Left lung (tissue), 10 donors: Measurements from ENCODE around the gene LPAR1. TPM values are rescaled to one million over a fixed set of nuclear protein-coding genes. Genes with fewer than 3 reads are reported as not detected.

Experiments used
- ATAC-seq: fragments of 200-7000 bp; cut with Tn5 transposase; one replicate; pipeline ENCODE4 v1.9.1; 2020; ENCODE audit warnings: moderate library complexity
- DNase-seq, 4 donors: peaks; one replicate each; pipeline ENCODE4 v3.0.0-alpha.2; 2013 to 2020
- H3K27ac ChIP-seq, 2 donors: fragments of 200-600 bp; sonication (generic) in 1 of 2; one replicate each; pipeline versions ENCODE4 v1.5.0 to v1.8.0; 2020 to 2021
- H3K27me3 ChIP-seq, 2 donors: fragments of 200-600 bp; sonication (generic) in 1 of 2; one replicate each; pipeline versions ENCODE4 v1.5.0 to v1.8.0; 2020 to 2021
- H3K36me3 ChIP-seq, 2 donors: fragments of 200-600 bp; sonication (generic) in 1 of 2; one replicate each; pipeline versions ENCODE4 v1.5.0 to v1.8.0; 2020 to 2021
- H3K4me1 ChIP-seq, 2 donors: fragments of 200-600 bp; one replicate each; pipeline ENCODE4 v1.8.0; 2021
- H3K4me3 ChIP-seq, 2 donors: fragments of 200-600 bp; sonication (generic) in 1 of 2; one replicate each; pipeline versions ENCODE4 v1.5.0 to v1.8.0; 2020 to 2021; ENCODE audit warnings: mild to moderate bottlenecking in 1 of 2
- H3K9me3 ChIP-seq, 2 donors: fragments of 200-600 bp; sonication (generic) in 1 of 2; one replicate each; pipeline versions ENCODE4 v1.5.0 to v1.8.0; 2020 to 2021
- CTCF ChIP-seq, 2 donors: fragments of 200-600 bp; sonication (generic) in 1 of 2; IDR thresholded peaks; one replicate each; pipeline versions ENCODE4 v1.5.0 to v1.8.0; 2021; ENCODE audit warnings: antibody characterized with exemption in 2 of 2
- intact Hi-C, 2 donors: fragments of 100-400 bp; cut with DNase I; formaldehyde crosslinking; loops; one replicate each; pipeline versions ENCODE4 v1.11.2 to v1.14.2; 2022
- polyA plus RNA-seq, 6 donors: library from polyadenylated mRNA; unstranded; fragments of 120-200 nt; gene quantifications; one replicate each; pipeline ENCODE4 v1.2.1, GENCODE V29; 2013; ENCODE audit not compliant: insufficient read length in 6 of 6
- total RNA-seq, 2 donors: library from RNA; stranded (reverse); fragmentation: NEBNext Ultra II Directional; extraction: Animal tissue kit (Norgen Biotek cat#: 25700); gene quantifications; one replicate each; pipeline ENCODE4 v1.2.1, GENCODE V29; 2021
- donor health status: DM: no; HTN: yes; CAD: no.
- donor health status: DM: no; HTN: no; CAD: no.

The LPAR1 gene
- total and polyA plus RNA-seq, 8 donors, result 23.3 to 72.7 (median 60.7) TPM

DNA sequence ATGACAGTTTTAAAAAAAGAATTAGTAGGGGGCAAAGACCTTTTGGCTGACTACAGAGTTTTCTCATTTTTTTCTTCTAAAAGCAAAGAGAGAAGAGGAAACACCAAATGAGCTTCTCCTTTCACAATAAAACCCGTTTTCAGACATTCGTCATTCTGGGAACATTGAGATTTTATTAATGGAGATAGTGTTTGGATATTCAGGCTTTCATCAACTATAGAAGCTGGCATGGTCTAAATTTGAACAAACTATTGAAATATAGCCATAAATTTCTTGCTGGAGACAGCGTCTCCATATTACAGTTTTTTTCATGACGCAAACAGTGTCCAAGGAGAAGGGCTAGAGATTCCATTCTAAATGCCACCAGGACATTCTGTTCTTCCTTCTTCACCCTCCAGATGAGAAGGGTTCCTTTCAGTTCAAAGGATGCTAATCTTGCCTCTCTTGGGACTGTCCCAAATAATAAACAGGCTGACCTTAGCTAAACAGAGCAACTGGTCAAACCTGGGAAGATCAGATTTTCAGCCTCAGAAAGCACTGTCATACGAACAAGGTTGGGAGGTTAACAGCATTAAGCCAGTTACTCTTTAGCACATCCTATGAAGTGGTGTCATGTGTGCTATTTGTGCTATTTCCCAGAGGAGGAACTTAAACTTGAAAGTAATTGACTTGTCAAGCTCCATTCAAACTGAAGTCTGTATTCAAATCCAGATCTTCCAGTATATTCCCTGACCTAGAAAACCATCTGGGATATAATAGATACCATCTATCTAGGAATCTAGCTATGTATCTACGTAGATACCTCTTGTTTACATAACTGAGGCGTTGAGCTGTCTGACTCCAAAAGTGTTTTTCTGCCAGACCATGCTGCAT lies 125.6 kb downstream of the LPAR1 start:
- peak overlapping the region in 1 of 2 donors; percentile 63 for H3K27ac ChIP-seq
- H3K27me3 ChIP-seq, result no peaks in the 10 kb centered on the region
- intact Hi-C loops, result no loop called here
- ATAC-seq (peak; percentile 34), DNase-seq (no peak)
- no peak overlapping the region for H3K4me3 ChIP-seq
- H3K9me3 ChIP-seq, result peaks cover 0 to 26% of the 10 kb centered on the region in 2 donors
- no peak for TF ChIP-seq CTCF (IDR thresholded peaks at IDR 0.05)
- no peaks in the 10 kb centered on the region for H3K36me3 ChIP-seq
- peaks cover 0 to 7% of the 10 kb centered on the region in 2 donors for H3K4me1 ChIP-seq

DNA sequence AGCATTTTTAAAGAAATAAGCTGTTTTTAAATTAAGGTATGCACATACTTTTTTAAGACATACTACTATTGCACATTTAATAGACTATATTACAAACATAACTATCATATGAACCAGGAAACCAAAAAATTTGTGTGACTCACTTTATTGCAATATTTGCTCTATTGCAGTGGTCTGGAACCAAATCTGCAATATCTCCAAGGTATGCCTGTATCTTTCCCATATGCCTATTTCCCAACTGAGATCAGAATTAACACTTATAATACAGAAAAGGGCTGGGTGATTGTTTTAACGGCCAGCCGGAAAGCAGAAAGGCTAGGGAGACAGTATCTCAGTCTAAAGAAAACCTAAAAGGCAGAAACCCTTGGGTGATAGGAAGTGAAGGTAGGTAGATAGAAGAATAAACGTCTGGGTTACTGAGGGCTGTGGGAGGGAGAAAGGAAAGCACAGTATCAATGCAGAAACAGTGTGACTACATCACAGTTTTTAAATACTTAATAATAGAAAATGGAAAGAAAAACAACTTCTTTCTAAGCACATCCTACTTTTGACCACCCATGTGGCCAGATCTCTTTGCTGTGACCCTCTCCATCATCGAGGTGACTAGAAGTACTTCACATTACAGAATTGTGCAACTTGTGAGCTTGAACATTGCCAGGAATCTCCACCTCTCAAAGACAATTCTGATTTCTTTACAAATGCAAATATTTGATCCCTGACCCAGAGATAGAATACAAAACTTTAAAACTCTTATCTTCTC lies 126.4 kb downstream of the LPAR1 start:
- H3K27me3 ChIP-seq, result no peaks in the 10 kb centered on the region
- no peaks in the 10 kb centered on the region for H3K36me3 ChIP-seq
- no peak for TF ChIP-seq CTCF (IDR thresholded peaks at IDR 0.05)
- H3K4me3 ChIP-seq, result no peak overlapping the region
- H3K9me3 ChIP-seq, result peaks cover 0 to 26% of the 10 kb centered on the region in 2 donors
- intact Hi-C loops, result no loop called here
- DNase-seq (peak in 2 of 4 donors; percentile 23 to 47), ATAC-seq (peak; percentile 83)
- H3K4me1 ChIP-seq, result peaks cover 0 to 7% of the 10 kb centered on the region in 2 donors
- peak overlapping the region; percentile 13 to 63 for H3K27ac ChIP-seq

DNA sequence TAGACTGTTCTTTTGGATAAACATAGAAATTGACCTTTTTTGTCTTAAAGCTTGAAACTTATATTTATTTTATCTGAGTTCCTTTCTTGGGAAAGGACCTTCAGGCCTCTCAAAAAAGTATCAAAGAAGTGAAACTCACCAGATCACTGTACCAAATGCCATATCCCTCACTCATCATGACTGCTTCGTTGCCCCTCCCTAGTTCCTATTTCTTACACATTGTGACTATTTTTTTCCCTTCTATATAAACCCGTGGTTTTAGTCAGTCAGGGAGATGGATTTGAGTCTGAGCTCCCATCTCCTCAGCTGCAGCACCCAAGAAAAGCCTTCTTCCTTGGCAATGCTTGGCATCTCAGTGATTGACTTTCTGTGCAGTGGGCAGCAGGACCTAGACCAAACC lies 129.4 kb downstream of the LPAR1 start:
- no peaks in the 10 kb centered on the region for H3K27me3 ChIP-seq
- ATAC-seq (no peak), DNase-seq (no peak)
- intact Hi-C loops, result no loop called here
- H3K36me3 ChIP-seq, result no peaks in the 10 kb centered on the region
- peaks cover 0 to 7% of the 10 kb centered on the region in 2 donors for H3K4me1 ChIP-seq
- H3K9me3 ChIP-seq, result peaks cover 0 to 26% of the 10 kb centered on the region in 2 donors
- H3K4me3 ChIP-seq, result no peak overlapping the region
- no peak for TF ChIP-seq CTCF (IDR thresholded peaks at IDR 0.05)
- no peak overlapping the region for H3K27ac ChIP-seq

- no peaks in the 10 kb centered on the region for H3K27me3 ChIP-seq
- H3K4me3 ChIP-seq, result no peak overlapping the region
- no peak overlapping the region for H3K27ac ChIP-seq
- no peak for DNase-seq
- TF ChIP-seq CTCF (IDR thresholded peaks at IDR 0.05), result no peak
- no peak for ATAC-seq
- H3K9me3 ChIP-seq, result peaks cover 0 to 25% of the 10 kb centered on the region in 2 donors
- H3K36me3 ChIP-seq, result no peaks in the 10 kb centered on the region
- H3K4me1 ChIP-seq, result no peaks in the 10 kb centered on the region
- intact Hi-C loops, result no loop called here
Observed at GRCh38 chr9:110900917-110901316, 137.4 kb downstream of the LPAR1 start.

GRCh38 chr9:110900456-110900855 lies 137.8 kb downstream of the LPAR1 start:
- Histone ChIP-seq H3K36me3 (no peaks in the 10 kb centered on the region), H3K4me3 (no peak overlapping the region), H3K27me3 (no peaks in the 10 kb centered on the region), H3K9me3 (peaks cover 0 to 25% of the 10 kb centered on the region in 2 donors), H3K4me1 (no peaks in the 10 kb centered on the region), H3K27ac (no peak overlapping the region)
- intact Hi-C loops, result no loop called here
- TF ChIP-seq CTCF (IDR thresholded peaks at IDR 0.05), result no peak
- DNase-seq (no peak), ATAC-seq (no peak)
